Suprapubic skin (tissue), 4 donors: ENCODE results near the gene BIRC2. TPM values are rescaled to one million over a fixed set of nuclear protein-coding genes. Genes with fewer than 3 reads are reported as not detected.

Experiments used
- DNase-seq, 2 donors: peaks; one replicate each; pipeline ENCODE4 v3.0.0-alpha.2; 2019; ENCODE audit warnings: low spot score in 2 of 2
- H3K27ac ChIP-seq: fragments of 200-600 bp; sonication (generic); one replicate; pipeline ENCODE4 v1.5.1; 2019
- H3K27me3 ChIP-seq: fragments of 200-600 bp; sonication (generic); one replicate; pipeline ENCODE4 v1.5.1; 2019
- H3K36me3 ChIP-seq: fragments of 200-600 bp; sonication (generic); one replicate; pipeline ENCODE4 v1.5.1; 2019
- H3K4me1 ChIP-seq: fragments of 200-600 bp; sonication (generic); one replicate; pipeline ENCODE4 v1.5.1; 2019
- H3K4me3 ChIP-seq: fragments of 200-600 bp; sonication (generic); one replicate; pipeline ENCODE4 v1.5.1; 2019; ENCODE audit warnings: mild to moderate bottlenecking
- H3K9me3 ChIP-seq: fragments of 200-600 bp; sonication (generic); one replicate; pipeline ENCODE4 v1.5.1; 2019
- EP300 ChIP-seq: sonication (generic); formaldehyde crosslinking; IDR thresholded peaks from one replicate; pipeline ENCODE4 v1.6.1; 2017; ENCODE audit warnings: antibody characterized with exemption
- POLR2A ChIP-seq, 2 donors: fragments of 450-650 bp; IDR thresholded peaks; one replicate each; pipeline ENCODE4 v1.6.1; 2017; ENCODE audit warnings: antibody characterized with exemption in 2 of 2, mild to moderate bottlenecking in 2 of 2, moderate library complexity in 2 of 2
- POLR2AphosphoS5 ChIP-seq, 3 donors: sonication (generic); formaldehyde crosslinking; IDR thresholded peaks; one replicate each; pipeline ENCODE4 v1.6.1; 2017; ENCODE audit warnings: antibody characterized with exemption in 3 of 3
- WGBS: methylation state at CpG from one replicate; pipeline ENCODE4 v1.1.5; 2018; 5-methylcytosine and 5-hydroxymethylcytosine counted together
- total RNA-seq, 4 donors: library from RNA; depleted of rRNA; stranded (reverse); fragments of >200 nt; gene quantifications; one replicate each; pipeline ENCODE4 v1.1.0, GENCODE V29; 2016
- TF ChIP-seq, protein P1 (sequence below), 2 donors: fragments of 200-600 bp in 1 of 2; fragments of 450-650 bp in 1 of 2; sonication (generic) in 1 of 2; IDR thresholded peaks; one replicate each; pipeline ENCODE4 v1.5.1; 2016 to 2019; ENCODE audit warnings: antibody characterized with exemption in 2 of 2, mild to moderate bottlenecking in 1 of 2, moderate library complexity in 1 of 2

The BIRC2 gene
- total RNA-seq, 4 donors from 2014 or later, result 56.9 to 76.5 (median 64.6) TPM

DNA sequence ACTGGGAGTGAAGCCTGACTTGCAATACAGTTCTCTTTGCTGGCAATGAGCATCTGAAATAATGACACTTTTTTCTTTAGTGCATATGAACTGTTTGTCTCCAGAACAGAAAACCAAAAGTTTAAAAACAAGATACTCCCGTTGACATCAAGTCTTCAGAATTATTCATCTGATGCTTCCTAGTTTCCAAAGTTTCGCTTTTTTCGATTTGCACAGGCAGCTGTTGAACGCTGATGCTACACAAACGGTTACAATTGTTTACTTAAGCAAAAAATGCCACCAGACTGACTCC, 612 bp upstream of the BIRC2 start:
- no peak for DNase-seq
- H3K36me3 ChIP-seq, result peaks cover 17% of the 10 kb centered on the region
- WGBS, result 3% methylated on average over 5 of the region's 5 CpGs

GRCh38 chr11:102347462-102348370, 702 bp downstream of the BIRC2 start:
- no peaks in the 10 kb centered on the region for H3K27me3 ChIP-seq
- peaks cover 36% of the 10 kb centered on the region for H3K4me1 ChIP-seq
- H3K27ac ChIP-seq, result peak overlapping the region; percentile 100
- TF ChIP-seq POLR2AphosphoS5 (IDR thresholded peaks at IDR 0.05) (no peak), POLR2A (IDR thresholded peaks at IDR 0.05) (peak in 1 of 2 donors; percentile 2)
- no peak for DNase-seq
- H3K36me3 ChIP-seq, result peaks cover 30% of the 10 kb centered on the region
- peak overlapping the region; percentile 90 for H3K4me3 ChIP-seq
- H3K9me3 ChIP-seq, result no peaks in the 10 kb centered on the region
- under 1% methylated on average over 29 of the region's 33 CpGs for WGBS

More for the DNA sequence above, 612 bp upstream of the BIRC2 start:
- no peaks in the 10 kb centered on the region for H3K27me3 ChIP-seq
- peak overlapping the region; percentile 100 for H3K27ac ChIP-seq
- no peaks in the 10 kb centered on the region for H3K9me3 ChIP-seq
- TF ChIP-seq, protein P1, sequence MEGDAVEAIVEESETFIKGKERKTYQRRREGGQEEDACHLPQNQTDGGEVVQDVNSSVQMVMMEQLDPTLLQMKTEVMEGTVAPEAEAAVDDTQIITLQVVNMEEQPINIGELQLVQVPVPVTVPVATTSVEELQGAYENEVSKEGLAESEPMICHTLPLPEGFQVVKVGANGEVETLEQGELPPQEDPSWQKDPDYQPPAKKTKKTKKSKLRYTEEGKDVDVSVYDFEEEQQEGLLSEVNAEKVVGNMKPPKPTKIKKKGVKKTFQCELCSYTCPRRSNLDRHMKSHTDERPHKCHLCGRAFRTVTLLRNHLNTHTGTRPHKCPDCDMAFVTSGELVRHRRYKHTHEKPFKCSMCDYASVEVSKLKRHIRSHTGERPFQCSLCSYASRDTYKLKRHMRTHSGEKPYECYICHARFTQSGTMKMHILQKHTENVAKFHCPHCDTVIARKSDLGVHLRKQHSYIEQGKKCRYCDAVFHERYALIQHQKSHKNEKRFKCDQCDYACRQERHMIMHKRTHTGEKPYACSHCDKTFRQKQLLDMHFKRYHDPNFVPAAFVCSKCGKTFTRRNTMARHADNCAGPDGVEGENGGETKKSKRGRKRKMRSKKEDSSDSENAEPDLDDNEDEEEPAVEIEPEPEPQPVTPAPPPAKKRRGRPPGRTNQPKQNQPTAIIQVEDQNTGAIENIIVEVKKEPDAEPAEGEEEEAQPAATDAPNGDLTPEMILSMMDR (IDR thresholded peaks at IDR 0.05), result no peak
- TF ChIP-seq POLR2A (IDR thresholded peaks at IDR 0.05) (no peak), EP300 (no peak), POLR2AphosphoS5 (IDR thresholded peaks at IDR 0.05) (no peak)
- peaks cover 38% of the 10 kb centered on the region for H3K4me1 ChIP-seq
- peak overlapping the region; percentile 90 for H3K4me3 ChIP-seq

- no peaks in the 10 kb centered on the region for H3K27me3 ChIP-seq
- TF ChIP-seq POLR2A (IDR thresholded peaks at IDR 0.05), result no peak
- TF ChIP-seq POLR2AphosphoS5 (IDR thresholded peaks at IDR 0.05), result no peak
- TF ChIP-seq, protein P1 (IDR thresholded peaks at IDR 0.05), result no peak
- no peak for TF ChIP-seq EP300
- H3K4me3 ChIP-seq, result no peak overlapping the region
- peaks cover 39% of the 10 kb centered on the region for H3K36me3 ChIP-seq
- no peak for DNase-seq
- no peaks in the 10 kb centered on the region for H3K4me1 ChIP-seq
- H3K27ac ChIP-seq, result no peak overlapping the region
- no peaks in the 10 kb centered on the region for H3K9me3 ChIP-seq
Observed at GRCh38 chr11:102357116-102357515, 10.1 kb downstream of the BIRC2 start.

DNA sequence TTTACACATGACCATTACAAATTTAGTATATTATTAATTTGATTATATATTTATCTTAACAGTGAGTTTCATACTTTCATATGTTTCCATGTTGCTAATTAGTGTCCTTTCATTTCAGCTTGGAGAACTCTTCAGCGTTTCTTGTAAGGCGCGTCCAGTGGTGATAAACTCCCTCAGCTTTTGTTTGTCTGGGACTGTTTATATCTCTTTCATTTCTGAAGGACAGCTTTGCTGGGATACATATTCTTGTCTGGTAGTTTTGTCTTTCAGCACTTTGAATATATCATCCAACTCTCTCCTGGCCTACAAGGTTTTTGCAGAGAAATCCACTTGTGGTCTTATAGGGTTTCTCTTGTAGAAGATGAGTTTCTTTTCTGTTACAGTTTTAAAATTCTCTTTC, 12.4 kb downstream of the BIRC2 start:
- DNase-seq, result no peak
- H3K27ac ChIP-seq, result no peak overlapping the region
- H3K9me3 ChIP-seq, result no peaks in the 10 kb centered on the region
- no peaks in the 10 kb centered on the region for H3K27me3 ChIP-seq
- peaks cover 43% of the 10 kb centered on the region for H3K36me3 ChIP-seq
- 83% methylated on average over 3 of the region's 3 CpGs for WGBS
- TF ChIP-seq EP300, result no peak
- H3K4me3 ChIP-seq, result no peak overlapping the region
- no peaks in the 10 kb centered on the region for H3K4me1 ChIP-seq

DNA sequence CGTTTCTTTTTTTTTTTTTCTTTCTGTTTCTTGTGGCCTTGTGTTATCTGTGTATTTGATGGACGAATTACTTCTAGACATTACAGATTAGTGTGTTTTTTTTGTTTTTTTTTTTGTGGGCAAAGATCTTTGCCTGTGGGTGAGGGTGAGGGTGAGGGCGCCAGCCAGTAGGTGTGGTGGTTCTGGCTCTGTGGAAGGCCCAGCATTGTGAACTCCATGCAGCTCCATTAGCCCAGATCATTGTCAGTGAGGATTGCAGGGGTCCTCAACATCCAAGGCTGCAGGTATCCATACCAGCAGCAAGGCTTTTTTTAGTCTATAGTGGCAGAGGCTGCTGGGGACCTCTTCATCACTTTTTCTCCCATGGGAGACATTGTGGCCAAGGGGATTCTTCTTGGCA, 13.7 kb downstream of the BIRC2 start:
- peaks cover 55% of the 10 kb centered on the region for H3K36me3 ChIP-seq

More for the DNA sequence above, 13.7 kb downstream of the BIRC2 start:
- no peaks in the 10 kb centered on the region for H3K4me1 ChIP-seq
- no peak overlapping the region for H3K4me3 ChIP-seq
- no peak for TF ChIP-seq EP300
- TF ChIP-seq POLR2AphosphoS5 (IDR thresholded peaks at IDR 0.05), result no peak
- TF ChIP-seq, protein P1 (IDR thresholded peaks at IDR 0.05), result no peak
- TF ChIP-seq POLR2A (IDR thresholded peaks at IDR 0.05), result no peak
- WGBS, result 89% methylated on average over 3 of the region's 3 CpGs
- H3K9me3 ChIP-seq, result no peaks in the 10 kb centered on the region
- H3K27ac ChIP-seq, result no peak overlapping the region
- no peak for DNase-seq
- no peaks in the 10 kb centered on the region for H3K27me3 ChIP-seq
